Breast epithelium (tissue), 4 donors: ENCODE measurements around the gene KANSL1L. TPM values are rescaled to one million over a fixed set of nuclear protein-coding genes. Genes with fewer than 3 reads are reported as not detected.

ENCODE experiments used
- DNase-seq, 2 donors: peaks; one replicate each; pipeline ENCODE4 v3.0.0-alpha.2; 2019; ENCODE audit warnings: low spot score in 2 of 2
- H3K27ac ChIP-seq, 2 donors: fragments of 200-600 bp; sonication (generic) in 1 of 2; one replicate each; pipeline ENCODE4 v1.5.1; 2016 to 2019; ENCODE audit warnings: mild to moderate bottlenecking in 1 of 2
- H3K27me3 ChIP-seq, 2 donors: fragments of 200-600 bp; sonication (generic) in 1 of 2; one replicate each; pipeline versions ENCODE4 v1.5.1 to v1.6.0; 2017 to 2019; ENCODE audit warnings: control low read depth in 1 of 2, mild to moderate bottlenecking in 1 of 2
- H3K36me3 ChIP-seq: fragments of 200-600 bp; one replicate; pipeline ENCODE4 v1.5.1; 2019
- H3K4me1 ChIP-seq, 2 donors: fragments of 200-600 bp; sonication (generic); one replicate each; pipeline ENCODE4 v1.5.1; 2016 to 2019; ENCODE audit warnings: control low read depth in 1 of 2
- H3K4me3 ChIP-seq, 3 donors: fragments of 200-600 bp; sonication (generic); 1 replicate in 2 of 3; 2 replicates in 1 of 3; pipeline ENCODE4 v1.5.1; 2016 to 2019; ENCODE audit warnings: mild to moderate bottlenecking in 3 of 3, moderate library complexity in 2 of 3
- H3K9me3 ChIP-seq, 2 donors: fragments of 200-600 bp; sonication (generic) in 1 of 2; one replicate each; pipeline ENCODE4 v1.5.1; 2016 to 2019; ENCODE audit warnings: control low read depth in 1 of 2
- POLR2A ChIP-seq: fragments of 450-650 bp; IDR thresholded peaks from one replicate; pipeline ENCODE4 v1.6.1; 2016; ENCODE audit warnings: antibody characterized with exemption, mild to moderate bottlenecking, moderate library complexity
- POLR2AphosphoS5 ChIP-seq, 3 donors: sonication (generic); formaldehyde crosslinking; IDR thresholded peaks; one replicate each; pipeline ENCODE4 v1.6.1; 2017; ENCODE audit warnings: antibody characterized with exemption in 3 of 3
- intact Hi-C: fragments of 100-400 bp; cut with DNase I; formaldehyde crosslinking; loops from one replicate; pipeline ENCODE4 v1.15.1; 2023; ENCODE audit warnings: low total_unique reads
- total RNA-seq, 3 donors: library from RNA; depleted of rRNA; stranded (reverse); fragments of >200 nt; gene quantifications; one replicate each; pipeline ENCODE4 v1.1.0, GENCODE V29; 2016
- TF ChIP-seq, protein P1 (sequence below), 3 donors: fragments of 450-650 bp; IDR thresholded peaks; one replicate each; pipeline ENCODE4 v1.5.1; 2016 to 2017; ENCODE audit warnings: antibody characterized with exemption in 3 of 3, mild to moderate bottlenecking in 3 of 3, moderate library complexity in 3 of 3

KANSL1L gene
- total RNA-seq, 3 donors from 2014 or later: 40.3 to 55.8 (median 52.8) TPM

DNA sequence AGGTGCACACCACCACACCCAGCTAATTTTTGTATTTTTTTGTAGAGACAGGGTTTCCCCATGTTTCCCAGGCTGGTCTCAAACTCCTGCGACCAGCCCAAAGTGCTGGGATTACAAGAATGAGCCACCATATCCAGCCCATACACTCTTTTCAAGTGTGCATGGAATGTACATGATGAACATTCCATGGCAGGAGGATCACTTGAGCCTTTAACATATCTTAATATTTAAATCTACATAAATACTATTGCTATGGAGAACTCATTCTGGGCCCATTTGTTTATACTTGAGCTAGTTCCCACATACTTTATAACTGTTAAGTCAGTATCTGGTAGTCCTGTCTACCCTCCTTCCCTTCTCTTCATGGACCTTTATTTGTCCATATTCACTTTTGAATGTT is 120.3 kb downstream of the KANSL1L start:
- H3K27me3 ChIP-seq: no peaks in the 10 kb centered on the region
- no peaks in the 10 kb centered on the region for H3K36me3 ChIP-seq
- H3K27ac ChIP-seq: no peak overlapping the region
- H3K4me3 ChIP-seq: no peak overlapping the region
- H3K4me1 ChIP-seq: no peaks in the 10 kb centered on the region
- peaks cover 8 to 15% of the 10 kb centered on the region in 2 donors for H3K9me3 ChIP-seq
- no peak for DNase-seq
- TF ChIP-seq POLR2A: no peak
- TF ChIP-seq, protein P1, sequence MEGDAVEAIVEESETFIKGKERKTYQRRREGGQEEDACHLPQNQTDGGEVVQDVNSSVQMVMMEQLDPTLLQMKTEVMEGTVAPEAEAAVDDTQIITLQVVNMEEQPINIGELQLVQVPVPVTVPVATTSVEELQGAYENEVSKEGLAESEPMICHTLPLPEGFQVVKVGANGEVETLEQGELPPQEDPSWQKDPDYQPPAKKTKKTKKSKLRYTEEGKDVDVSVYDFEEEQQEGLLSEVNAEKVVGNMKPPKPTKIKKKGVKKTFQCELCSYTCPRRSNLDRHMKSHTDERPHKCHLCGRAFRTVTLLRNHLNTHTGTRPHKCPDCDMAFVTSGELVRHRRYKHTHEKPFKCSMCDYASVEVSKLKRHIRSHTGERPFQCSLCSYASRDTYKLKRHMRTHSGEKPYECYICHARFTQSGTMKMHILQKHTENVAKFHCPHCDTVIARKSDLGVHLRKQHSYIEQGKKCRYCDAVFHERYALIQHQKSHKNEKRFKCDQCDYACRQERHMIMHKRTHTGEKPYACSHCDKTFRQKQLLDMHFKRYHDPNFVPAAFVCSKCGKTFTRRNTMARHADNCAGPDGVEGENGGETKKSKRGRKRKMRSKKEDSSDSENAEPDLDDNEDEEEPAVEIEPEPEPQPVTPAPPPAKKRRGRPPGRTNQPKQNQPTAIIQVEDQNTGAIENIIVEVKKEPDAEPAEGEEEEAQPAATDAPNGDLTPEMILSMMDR (IDR thresholded peaks at IDR 0.05): no peak
- TF ChIP-seq POLR2AphosphoS5 (IDR thresholded peaks at IDR 0.05): no peak
- intact Hi-C loops: no loop called here

DNA sequence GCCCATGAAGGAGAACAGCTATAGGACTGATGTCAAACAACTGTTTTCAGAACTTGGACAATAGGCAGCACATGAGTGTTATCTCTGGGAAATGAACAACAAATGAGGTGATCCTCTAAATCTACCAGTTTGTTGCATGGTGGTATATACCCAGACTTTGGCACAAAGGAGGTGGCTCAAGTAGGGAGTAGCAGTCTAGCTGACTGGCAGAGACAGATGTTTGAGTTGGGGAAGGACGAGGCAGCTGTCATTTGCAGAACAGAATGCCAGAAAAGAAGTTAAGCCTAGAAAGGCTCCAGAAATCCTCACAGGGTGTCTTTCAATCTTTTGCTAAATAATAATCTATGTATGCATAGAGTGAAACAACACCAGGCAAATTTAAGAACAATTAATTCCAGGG is 121.4 kb downstream of the KANSL1L start:
- Histone ChIP-seq H3K9me3 (peaks cover 8 to 11% of the 10 kb centered on the region in 2 donors), H3K36me3 (no peaks in the 10 kb centered on the region), H3K4me1 (no peaks in the 10 kb centered on the region), H3K4me3 (no peak overlapping the region), H3K27ac (no peak overlapping the region), H3K27me3 (no peaks in the 10 kb centered on the region)
- no peak for DNase-seq
- intact Hi-C loops: no loop called here
- TF ChIP-seq POLR2AphosphoS5 (IDR thresholded peaks at IDR 0.05) (no peak), POLR2A (no peak)
- TF ChIP-seq, protein P1 (IDR thresholded peaks at IDR 0.05): no peak

DNA sequence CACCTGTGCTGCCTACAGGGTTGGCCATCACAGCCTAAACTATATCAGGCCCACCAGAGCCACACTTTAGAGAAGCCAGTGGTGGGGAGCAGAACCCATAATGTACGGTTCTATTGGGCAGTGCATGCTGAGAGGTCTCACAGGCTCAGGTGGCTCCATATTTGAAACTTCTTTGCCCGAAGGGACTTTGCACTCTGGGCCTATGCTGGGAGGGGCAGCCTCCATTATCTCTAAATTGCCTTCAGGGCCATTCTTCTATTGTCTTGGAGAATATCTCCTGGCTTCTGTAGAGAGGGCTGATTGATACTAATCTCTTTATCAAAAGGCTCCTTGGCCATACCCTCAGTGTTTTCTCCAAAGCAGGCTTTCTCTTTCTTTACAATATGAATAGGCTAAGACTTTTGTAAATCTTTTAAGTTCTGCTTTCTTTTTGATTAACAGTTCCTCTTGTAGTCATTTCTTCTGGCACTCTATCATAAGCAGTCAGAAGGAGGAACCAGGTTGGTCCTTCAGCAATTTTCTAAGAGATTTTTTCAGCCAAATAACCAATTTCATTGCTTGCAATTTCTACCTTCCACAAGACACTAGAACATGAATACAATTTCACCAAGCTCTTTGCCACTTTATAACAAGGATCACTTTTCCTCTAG is 124.2 kb downstream of the KANSL1L start:
- TF ChIP-seq POLR2A: no peak
- TF ChIP-seq POLR2AphosphoS5 (IDR thresholded peaks at IDR 0.05): no peak
- TF ChIP-seq, protein P1 (IDR thresholded peaks at IDR 0.05): no peak
- Histone ChIP-seq H3K27me3 (no peaks in the 10 kb centered on the region), H3K9me3 (peaks cover 0 to 5% of the 10 kb centered on the region in 2 donors), H3K4me3 (no peak overlapping the region), H3K27ac (no peak overlapping the region), H3K36me3 (no peaks in the 10 kb centered on the region), H3K4me1 (no peaks in the 10 kb centered on the region)
- intact Hi-C loops: no loop called here
- DNase-seq: no peak

DNA sequence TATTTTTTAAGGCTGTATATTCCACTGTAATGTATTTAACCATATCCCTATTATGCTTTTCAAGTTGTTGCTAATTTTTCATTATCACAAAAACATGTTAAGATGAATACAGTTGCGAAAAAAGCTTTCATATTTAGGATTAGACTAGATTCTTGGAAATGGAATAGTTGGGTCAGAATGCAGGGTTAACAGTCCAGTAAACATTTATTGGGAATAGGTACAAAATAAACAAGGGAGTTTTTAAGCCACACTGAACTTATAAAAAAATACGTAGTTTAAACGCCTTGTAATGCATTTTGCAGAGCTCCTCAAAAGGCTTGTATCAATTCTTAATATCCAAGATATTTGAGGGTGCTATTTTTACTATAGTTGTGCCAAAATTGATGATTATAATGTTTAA is 133.1 kb downstream of the KANSL1L start:
- Histone ChIP-seq H3K4me3 (no peak overlapping the region), H3K27ac (no peak overlapping the region), H3K27me3 (no peaks in the 10 kb centered on the region), H3K9me3 (no peaks in the 10 kb centered on the region), H3K36me3 (no peaks in the 10 kb centered on the region), H3K4me1 (no peaks in the 10 kb centered on the region)
- TF ChIP-seq, protein P1 (IDR thresholded peaks at IDR 0.05): no peak
- intact Hi-C loops: no loop called here
- DNase-seq: no peak

DNA sequence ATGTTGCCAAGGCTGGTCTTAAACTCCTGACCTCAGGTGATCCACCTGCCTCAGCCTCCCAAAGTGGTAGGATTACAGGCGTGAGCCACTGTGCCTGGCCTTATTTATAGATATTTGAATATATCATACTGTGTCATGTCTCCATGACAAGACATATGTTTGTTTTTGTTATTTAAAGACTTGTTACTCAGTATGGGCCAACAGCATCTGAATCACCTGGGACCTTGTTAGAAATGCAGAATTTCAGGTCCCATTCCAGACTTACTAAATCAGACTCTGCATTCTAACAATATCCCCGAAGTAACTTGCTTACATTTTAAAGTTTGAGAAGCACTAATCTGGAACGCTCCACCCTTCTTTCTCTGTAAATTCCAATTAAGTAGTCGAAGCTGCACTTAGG is 135.5 kb downstream of the KANSL1L start:
- intact Hi-C loops: no loop called here
- no peaks in the 10 kb centered on the region for H3K9me3 ChIP-seq
- no peaks in the 10 kb centered on the region for H3K36me3 ChIP-seq
- no peaks in the 10 kb centered on the region for H3K27me3 ChIP-seq
- TF ChIP-seq, protein P1 (IDR thresholded peaks at IDR 0.05): no peak
- H3K4me1 ChIP-seq: no peaks in the 10 kb centered on the region
- no peak for DNase-seq
- H3K4me3 ChIP-seq: no peak overlapping the region
- no peak overlapping the region for H3K27ac ChIP-seq
